ENCODE results near the gene MAN1A2. TPM values are rescaled to one million over a fixed set of nuclear protein-coding genes. Genes with fewer than 3 reads are reported as not detected.
A peak's percentile ranks its signal among the peaks of the same experiment; 100 is the strongest.

MAN1A2 gene
- total RNA-seq, 2 experiments from 2014 or later: 33.8 to 35.0 TPM

GRCh38 chr1:117561551-117561950 lies 194.3 kb downstream of the MAN1A2 start:
- Mint-ChIP-seq H3K27ac (no peak overlapping the region), H3K27me3 (peaks cover 7% of the 10 kb centered on the region), H3K9me3 (peaks cover 2% of the 10 kb centered on the region), H3K36me3 (ENCODE audit: low read depth) (peaks cover 2% of the 10 kb centered on the region), H3K4me1 (peaks cover 2% of the 10 kb centered on the region), H3K4me3 (no peak overlapping the region)
- POLR2A ChIA-PET: interaction anchor here (1.1 kb wide), 1 partner anchor 14 kb away, joined by 3 read pairs; no protein-coding TSS in a partner anchor
- CTCF ChIA-PET: interaction anchor here (0.5 to 1.1 kb wide), 3 partner anchors 26 to 197 kb away, joined by 3 read pairs; no protein-coding TSS in a partner anchor
- DNase-seq: peak; percentile 11

GRCh38 chr1:117562581-117563491 lies 195.6 kb downstream of the MAN1A2 start:
- ChIA-PET POLR2A (interaction anchor here (1.1 kb wide), 1 partner anchor 13 kb away, joined by 3 read pairs; no protein-coding TSS in a partner anchor), CTCF (interaction anchor here (1.0 to 1.1 kb wide), 2 partner anchors 27 to 28 kb away, joined by 3 read pairs; no protein-coding TSS in a partner anchor)
- peaks cover 2% of the 10 kb centered on the region for H3K4me1 Mint-ChIP-seq
- no peak overlapping the region for H3K4me3 Mint-ChIP-seq
- H3K36me3 Mint-ChIP-seq (ENCODE audit: low read depth): peaks cover under 1% of the 10 kb centered on the region
- H3K9me3 Mint-ChIP-seq: peaks cover under 1% of the 10 kb centered on the region
- no peaks in the 10 kb centered on the region for H3K27me3 Mint-ChIP-seq
- no peak overlapping the region for H3K27ac Mint-ChIP-seq
- peak; percentile 7 for DNase-seq

- CTCF ChIA-PET: interaction anchor here (1.0 to 1.1 kb wide), 3 partner anchors 28 to 191 kb away, joined by 3 read pairs; no protein-coding TSS in a partner anchor
- H3K27ac Mint-ChIP-seq: no peak overlapping the region
- POLR2A ChIA-PET: interaction anchor here (1.0 kb wide), 1 partner anchor 18 kb away, joined by 3 read pairs; no protein-coding TSS in a partner anchor
These were observed 196.2 kb downstream of the MAN1A2 start for GRCh38 chr1:117563492-117563875.

GRCh38 chr1:117564227-117565075 lies 197.2 kb downstream of the MAN1A2 start:
- H3K4me3 Mint-ChIP-seq: no peak overlapping the region
- no peaks in the 10 kb centered on the region for H3K4me1 Mint-ChIP-seq
- no peaks in the 10 kb centered on the region for H3K36me3 Mint-ChIP-seq (ENCODE audit: low read depth)
- no peak overlapping the region for H3K27ac Mint-ChIP-seq
- CTCF ChIA-PET: interaction anchor here (1.0 to 1.1 kb wide), 2 partner anchors 29 to 190 kb away, joined by 3 read pairs; no protein-coding TSS in a partner anchor
- no peaks in the 10 kb centered on the region for H3K9me3 Mint-ChIP-seq
- no peak for DNase-seq
- POLR2A ChIA-PET: interaction anchor here (1.0 kb wide), 1 partner anchor 17 kb away, joined by 3 read pairs; no protein-coding TSS in a partner anchor
- H3K27me3 Mint-ChIP-seq: no peaks in the 10 kb centered on the region

More at GRCh38 chr1:117563492-117563875, 196.2 kb downstream of the MAN1A2 start:
- Mint-ChIP-seq H3K36me3 (ENCODE audit: low read depth) (no peaks in the 10 kb centered on the region), H3K4me1 (peaks cover 1% of the 10 kb centered on the region), H3K27me3 (no peaks in the 10 kb centered on the region), H3K4me3 (no peak overlapping the region), H3K9me3 (no peaks in the 10 kb centered on the region)
- no peak for DNase-seq

- Mint-ChIP-seq H3K27me3 (no peaks in the 10 kb centered on the region), H3K9me3 (no peaks in the 10 kb centered on the region), H3K36me3 (ENCODE audit: low read depth) (no peaks in the 10 kb centered on the region), H3K4me3 (no peak overlapping the region), H3K4me1 (no peaks in the 10 kb centered on the region), H3K27ac (no peak overlapping the region)
- DNase-seq: no peak
- ChIA-PET CTCF (no interaction called here), POLR2A (interaction anchor here (1.1 kb wide), 1 partner anchor 13 kb away, joined by 3 read pairs; no protein-coding TSS in a partner anchor)
These were observed 197.9 kb downstream of the MAN1A2 start for GRCh38 chr1:117565076-117565556.

GRCh38 chr1:117565745-117566455 lies 198.7 kb downstream of the MAN1A2 start:
- H3K27me3 Mint-ChIP-seq: no peaks in the 10 kb centered on the region
- ChIA-PET CTCF (no interaction called here), POLR2A (interaction anchor here (1.1 kb wide), 1 partner anchor 12 kb away, joined by 3 read pairs; no protein-coding TSS in a partner anchor)
- no peaks in the 10 kb centered on the region for H3K36me3 Mint-ChIP-seq (ENCODE audit: low read depth)
- H3K27ac Mint-ChIP-seq: no peak overlapping the region
- no peak overlapping the region for H3K4me3 Mint-ChIP-seq
- no peaks in the 10 kb centered on the region for H3K9me3 Mint-ChIP-seq
- no peaks in the 10 kb centered on the region for H3K4me1 Mint-ChIP-seq
- peak; percentile 12 for DNase-seq

- ChIA-PET POLR2A (no interaction called here), CTCF (no interaction called here)
- H3K9me3 Mint-ChIP-seq: no peaks in the 10 kb centered on the region
- H3K4me3 Mint-ChIP-seq: no peak overlapping the region
- H3K4me1 Mint-ChIP-seq: peaks cover 4% of the 10 kb centered on the region
- H3K36me3 Mint-ChIP-seq (ENCODE audit: low read depth): no peaks in the 10 kb centered on the region
- no peak overlapping the region for H3K27ac Mint-ChIP-seq
- no peaks in the 10 kb centered on the region for H3K27me3 Mint-ChIP-seq
- peak; percentile 2 for DNase-seq
These were observed 199.3 kb downstream of the MAN1A2 start for GRCh38 chr1:117566556-117566955.

GRCh38 chr1:117567435-117567834 lies 200.2 kb downstream of the MAN1A2 start:
- peak; percentile 11 for DNase-seq
- Mint-ChIP-seq H3K27me3 (no peaks in the 10 kb centered on the region), H3K36me3 (ENCODE audit: low read depth) (no peaks in the 10 kb centered on the region), H3K9me3 (no peaks in the 10 kb centered on the region), H3K4me1 (peaks cover 12% of the 10 kb centered on the region), H3K27ac (no peak overlapping the region), H3K4me3 (no peak overlapping the region)
- CTCF ChIA-PET: interaction anchor here (1.4 kb wide), 1 partner anchor 33 kb away, joined by 6 read pairs; no protein-coding TSS in a partner anchor
- POLR2A ChIA-PET: no interaction called here

GRCh38 chr1:117567976-117568375 lies 200.7 kb downstream of the MAN1A2 start:
- ChIA-PET POLR2A (no interaction called here), CTCF (interaction anchor here (1.4 kb wide), 1 partner anchor 33 kb away, joined by 6 read pairs; no protein-coding TSS in a partner anchor)
- H3K27me3 Mint-ChIP-seq: no peaks in the 10 kb centered on the region
- peaks cover 17% of the 10 kb centered on the region for H3K4me1 Mint-ChIP-seq
- no peak for DNase-seq
- no peak overlapping the region for H3K27ac Mint-ChIP-seq
- H3K36me3 Mint-ChIP-seq (ENCODE audit: low read depth): no peaks in the 10 kb centered on the region
- H3K4me3 Mint-ChIP-seq: no peak overlapping the region
- H3K9me3 Mint-ChIP-seq: no peaks in the 10 kb centered on the region

- H3K9me3 Mint-ChIP-seq: no peaks in the 10 kb centered on the region
- POLR2A ChIA-PET: no interaction called here
- no peaks in the 10 kb centered on the region for H3K36me3 Mint-ChIP-seq (ENCODE audit: low read depth)
- no peak overlapping the region for H3K27ac Mint-ChIP-seq
- no peak for DNase-seq
- H3K4me3 Mint-ChIP-seq: no peak overlapping the region
- CTCF ChIA-PET: no interaction called here
- H3K4me1 Mint-ChIP-seq: peaks cover 24% of the 10 kb centered on the region
- no peaks in the 10 kb centered on the region for H3K27me3 Mint-ChIP-seq
These were observed 201.8 kb downstream of the MAN1A2 start for GRCh38 chr1:117568999-117569398.

GRCh38 chr1:117569856-117570255 lies 202.6 kb downstream of the MAN1A2 start:
- no peak overlapping the region for H3K27ac Mint-ChIP-seq
- H3K9me3 Mint-ChIP-seq: no peaks in the 10 kb centered on the region
- H3K27me3 Mint-ChIP-seq: no peaks in the 10 kb centered on the region
- DNase-seq: no peak
- ChIA-PET POLR2A (no interaction called here), CTCF (no interaction called here)
- no peaks in the 10 kb centered on the region for H3K36me3 Mint-ChIP-seq (ENCODE audit: low read depth)
- no peak overlapping the region for H3K4me3 Mint-ChIP-seq
- H3K4me1 Mint-ChIP-seq: peaks cover 28% of the 10 kb centered on the region

- Mint-ChIP-seq H3K4me1 (peaks cover 28% of the 10 kb centered on the region), H3K27me3 (no peaks in the 10 kb centered on the region)
- POLR2A ChIA-PET: no interaction called here
These were observed 203.8 kb downstream of the MAN1A2 start for GRCh38 chr1:117570988-117571409.

More at GRCh38 chr1:117570988-117571409, 203.8 kb downstream of the MAN1A2 start:
- H3K4me3 Mint-ChIP-seq: no peak overlapping the region
- no peaks in the 10 kb centered on the region for H3K9me3 Mint-ChIP-seq
- H3K36me3 Mint-ChIP-seq (ENCODE audit: low read depth): no peaks in the 10 kb centered on the region
- DNase-seq: peak; percentile 14
- no peak overlapping the region for H3K27ac Mint-ChIP-seq
- CTCF ChIA-PET: interaction anchor here (1.1 kb wide), 1 partner anchor 184 kb away, joined by 3 read pairs; no protein-coding TSS in a partner anchor

Data from activated CD4-positive, alpha-beta memory T cell treated with anti-CD3 and anti-CD28 coated beads, Interleukin-2, amount 10 ng/mL, durations not matched to agents 7 days and 5 days (primary cell).